ENCODE results near the gene SCG3.

GRCh38 chr15:51720201-51720995 lies 39.1 kb downstream of the SCG3 start:
- TF ChIP-seq CTCF (IDR thresholded peaks at IDR 0.05; ENCODE audit: poor library complexity, severe bottlenecking) (no peak), EZH2 (IDR thresholded peaks at IDR 0.05; ENCODE audit: borderline replicate concordance, insufficient read depth, low read length, poor library complexity, severe bottlenecking) (no peak), REST (IDR thresholded peaks at IDR 0.05; ENCODE audit: borderline replicate concordance) (no peak), MXI1 (conservative IDR thresholded peaks at IDR 0.05; ENCODE audit: poor library complexity, severe bottlenecking) (no peak), EP300 (conservative IDR thresholded peaks at IDR 0.05; ENCODE audit: poor library complexity, severe bottlenecking) (no peak), TAF1 (IDR thresholded peaks at IDR 0.05; ENCODE audit: low read depth) (no peak)

All from neural cell (in vitro differentiated cells).